Measurements from ENCODE around the gene M1AP. TPM values are rescaled to one million over a fixed set of nuclear protein-coding genes. Genes with fewer than 3 reads are reported as not detected.
A peak's percentile ranks its signal among the peaks of the same experiment; 100 is the strongest.

The M1AP gene
- polyA plus RNA-seq, 1 of the 3 experiments (the other 2 are of a cell fraction), result 0.02 TPM

GRCh38 chr2:74510272-74510671 lies 137.9 kb downstream of the M1AP start:
- H4K20me1 ChIP-seq (ENCODE audit: insufficient read depth), result no peaks in the 10 kb centered on the region
- H3K4me3 ChIP-seq (ENCODE audit: low read depth in 2 of 2, low read length in 1 of 2), result no peak overlapping the region
- H3K27me3 ChIP-seq (ENCODE audit: insufficient read depth), result no peaks in the 10 kb centered on the region
- H3K4me2 ChIP-seq, result no peak overlapping the region
- TF ChIP-seq USF2 (IDR thresholded peaks at IDR 0.05; ENCODE audit: borderline replicate concordance, low read depth, low read length) (no peak), POLR2AphosphoS5 (IDR thresholded peaks at IDR 0.05; ENCODE audit: low read depth, low read length) (no peak), NFIC (IDR thresholded peaks at IDR 0.05; ENCODE audit: borderline replicate concordance) (no peak), ELF1 (IDR thresholded peaks at IDR 0.05) (no peak), REST (IDR thresholded peaks at IDR 0.05; ENCODE audit: low read depth, low read length) (no peak), TCF12 (IDR thresholded peaks at IDR 0.05) (no peak)
- H3F3A ChIP-seq (replicated peaks; ENCODE audit: insufficient read depth), result peaks cover 31% of the 10 kb centered on the region
- peaks cover 7 to 11% of the 10 kb centered on the region in 2 experiments for H3K36me3 ChIP-seq (replicated peaks in 1 of 2; ENCODE audit: control insufficient read depth in 1 of 2, insufficient read depth in 2 of 2, low read length in 1 of 2)
- WGBS (ENCODE audit: low lambda C conversion rate), result 88% methylated on average over 4 of the region's 4 CpGs
- H3K9ac ChIP-seq, result no peak overlapping the region
- no peak for DNase-seq
- no peaks in the 10 kb centered on the region for H3K9me3 ChIP-seq
- ChIA-PET CTCF (interaction anchor here (0.9 to 7.5 kb wide), 4 partner anchors 16 to 78 kb away, joined by 3 to 80 read pairs (median 45); partner anchors contain the start of genes AUP1, CCDC142, DQX1 and HTRA2), POLR2A (interaction anchor here (0.6 to 1.7 kb wide), 4 partner anchors 10 to 949 kb away, joined by 3 to 9 read pairs (median 5); partner anchors contain the start of gene LBX2)
- peaks cover 38% of the 10 kb centered on the region; the same call in 1 of the 2 replicates for H3K79me2 ChIP-seq (ENCODE audit: insufficient read depth)
- H3K9me2 ChIP-seq, result no peaks in the 10 kb centered on the region
- peak overlapping the region in 1 of 2 experiments; percentile 1; a peak in 1 of 4 replicates for H3K27ac ChIP-seq (ENCODE audit: low read depth in 2 of 2, low read length in 1 of 2)
- peaks cover 24 to 33% of the 10 kb centered on the region in 2 experiments; a peak in 3 of 4 replicates for H3K4me1 ChIP-seq (ENCODE audit: control insufficient read depth in 1 of 2, insufficient read depth in 2 of 2, low read depth in 1 of 2, low read length in 1 of 2)
- no peak overlapping the region for H2AFZ ChIP-seq (ENCODE audit: low read depth)

- no peaks in the 10 kb centered on the region for H3K9me2 ChIP-seq
- no peaks in the 10 kb centered on the region for H4K20me1 ChIP-seq (ENCODE audit: insufficient read depth)
- H3K4me1 ChIP-seq (ENCODE audit: control insufficient read depth in 1 of 2, insufficient read depth in 2 of 2, low read depth in 1 of 2, low read length in 1 of 2), result peaks cover 24 to 31% of the 10 kb centered on the region in 2 experiments; a peak in 3 of 4 replicates
- peaks cover 15 to 20% of the 10 kb centered on the region in 2 experiments for H3K36me3 ChIP-seq (replicated peaks in 1 of 2; ENCODE audit: control insufficient read depth in 1 of 2, insufficient read depth in 2 of 2, low read length in 1 of 2)
- H3F3A ChIP-seq (replicated peaks; ENCODE audit: insufficient read depth), result peaks cover 33% of the 10 kb centered on the region
- DNase-seq, result peak; percentile 87
- POLR2A ChIA-PET, result interaction anchor here (0.9 to 2.3 kb wide), 6 partner anchors 10 to 34 kb away, joined by 3 to 11 read pairs (median 8); partner anchors contain the start of genes CCDC142, DQX1 and TTC31
- H3K4me3 ChIP-seq (ENCODE audit: low read depth in 2 of 2, low read length in 1 of 2), result peak overlapping the region; percentile 84 to 86
- peak overlapping the region; percentile 95 for H3K9ac ChIP-seq
- CTCF ChIA-PET, result interaction anchor here (0.9 to 7.5 kb wide), 9 partner anchors 9 to 80 kb away, joined by 3 to 80 read pairs (median 5); partner anchors contain the start of genes AUP1, CCDC142, DQX1 and HTRA2
- peaks cover 22% of the 10 kb centered on the region; the same call in 1 of the 2 replicates for H3K79me2 ChIP-seq (ENCODE audit: insufficient read depth)
- no peaks in the 10 kb centered on the region for H3K27me3 ChIP-seq (ENCODE audit: insufficient read depth)
- H3K27ac ChIP-seq (ENCODE audit: low read depth in 2 of 2, low read length in 1 of 2), result peak overlapping the region; percentile 99 to 100
- WGBS (ENCODE audit: low lambda C conversion rate), result 9% methylated on average over 33 of the region's 38 CpGs
- peak overlapping the region; percentile 96 for H3K4me2 ChIP-seq
- peak overlapping the region; percentile 85 for H2AFZ ChIP-seq (ENCODE audit: low read depth)
- H3K9me3 ChIP-seq, result no peaks in the 10 kb centered on the region
- no peak for TF ChIP-seq GABPA (IDR thresholded peaks at IDR 0.05; ENCODE audit: low read depth)
- peak; percentile 95 for TF ChIP-seq CHD2 (IDR thresholded peaks at IDR 0.05; ENCODE audit: low read length, partially characterized antibody)
- TF ChIP-seq RFX5 (IDR thresholded peaks at IDR 0.05; ENCODE audit: low read length), result no peak
- no peak; the same call in 1 of the 2 replicates for TF ChIP-seq JUND (IDR thresholded peaks at IDR 0.05)
- peak; percentile 70 for TF ChIP-seq POLR2AphosphoS5 (IDR thresholded peaks at IDR 0.05; ENCODE audit: low read depth, low read length)
- TF ChIP-seq NFIC (IDR thresholded peaks at IDR 0.05; ENCODE audit: borderline replicate concordance), result no peak
- TF ChIP-seq RCOR1 (IDR thresholded peaks at IDR 0.05; ENCODE audit: low read length), result peak; percentile 92
- peak; percentile 46; the same call in 1 of the 2 replicates for TF ChIP-seq TEAD4 (IDR thresholded peaks at IDR 0.05; ENCODE audit: borderline replicate concordance, insufficient read depth)
- no peak; the same call in 1 of the 2 replicates for TF ChIP-seq TAF1 (IDR thresholded peaks at IDR 0.05; ENCODE audit: borderline replicate concordance, low read depth, low read length)
- peak; percentile 36 for TF ChIP-seq PBX3 (IDR thresholded peaks at IDR 0.05)
- TF ChIP-seq IRF3 (IDR thresholded peaks at IDR 0.05; ENCODE audit: low read depth, low read length), result no peak
- no peak for TF ChIP-seq CTCF (IDR thresholded peaks at IDR 0.05)
- TF ChIP-seq GATA2 (CRISPR knock-in tag; IDR thresholded peaks at IDR 0.05), result peak; percentile 64; the same call in 1 of the 2 replicates
These were observed 140.1 kb downstream of the M1AP start for GRCh38 chr2:74507926-74508520.

Measured in SK-N-SH (cell line).